ENCODE data around the gene CLMN. TPM values are rescaled to one million over a fixed set of nuclear protein-coding genes. Genes with fewer than 3 reads are reported as not detected.

CLMN gene
- total RNA-seq, result 2.1 TPM

GRCh38 chr14:95319312-95320077 lies at the start of gene CLMN:
TSS of gene CLMN (minus strand) at chr14:95319908. CDS start at chr14:95319792, 116 bp downstream.
- Histone ChIP-seq H3K9me3 (ENCODE audit: control insufficient read depth in 3 of 3, low read length in 3 of 3) (no peaks in the 10 kb centered on the region), H3K36me3 (ENCODE audit: control insufficient read depth in 3 of 3, insufficient read depth in 3 of 3, low read length in 3 of 3) (no peaks in the 10 kb centered on the region), H3K4me3 (ENCODE audit: low read length in 3 of 3) (peak within 1 kb of the TSS; percentile 59 to 78 (median 74)), H3K4me1 (ENCODE audit: control insufficient read depth in 3 of 3, insufficient read depth in 3 of 3, low read length in 3 of 3) (peaks cover 0 to 26% (median 22%) of the 10 kb centered on the region in 3 donors), H3K27me3 (ENCODE audit: control insufficient read depth in 3 of 3, insufficient read depth in 3 of 3, low read length in 3 of 3) (no peaks in the 10 kb centered on the region), H3K9ac (ENCODE audit: low read depth in 1 of 3, low read length in 3 of 3) (peak within 1 kb of the TSS; percentile 59 to 75 (median 65)), H3K27ac (ENCODE audit: low read depth, low read length) (peak within 1 kb of the TSS; percentile 51)

GRCh38 chr14:95365401-95365800 lies 45.7 kb upstream of the CLMN start:
- no peak overlapping the region for H3K9ac ChIP-seq (ENCODE audit: low read depth in 1 of 3, low read length in 3 of 3)
- no peaks in the 10 kb centered on the region for H3K9me3 ChIP-seq (ENCODE audit: control insufficient read depth in 3 of 3, low read length in 3 of 3)
- peaks cover 3 to 36% (median 22%) of the 10 kb centered on the region in 3 donors for H3K27me3 ChIP-seq (ENCODE audit: control insufficient read depth in 3 of 3, insufficient read depth in 3 of 3, low read length in 3 of 3)

GRCh38 chr14:95364481-95365209 lies 44.9 kb upstream of the CLMN start:
- Histone ChIP-seq H3K4me1 (ENCODE audit: control insufficient read depth in 3 of 3, insufficient read depth in 3 of 3, low read length in 3 of 3) (peaks cover 0 to 6% (median 3%) of the 10 kb centered on the region in 3 donors), H3K9me3 (ENCODE audit: control insufficient read depth in 3 of 3, low read length in 3 of 3) (no peaks in the 10 kb centered on the region), H3K27ac (ENCODE audit: low read depth, low read length) (no peak overlapping the region), H3K36me3 (ENCODE audit: control insufficient read depth in 3 of 3, insufficient read depth in 3 of 3, low read length in 3 of 3) (no peaks in the 10 kb centered on the region), H3K4me3 (ENCODE audit: low read length in 3 of 3) (no peak overlapping the region), H3K27me3 (ENCODE audit: control insufficient read depth in 3 of 3, insufficient read depth in 3 of 3, low read length in 3 of 3) (peaks cover 3 to 36% (median 22%) of the 10 kb centered on the region in 3 donors), H3K9ac (ENCODE audit: low read depth in 1 of 3, low read length in 3 of 3) (no peak overlapping the region)

More at GRCh38 chr14:95365401-95365800, 45.7 kb upstream of the CLMN start:
- Histone ChIP-seq H3K27ac (ENCODE audit: low read depth, low read length) (no peak overlapping the region), H3K4me1 (ENCODE audit: control insufficient read depth in 3 of 3, insufficient read depth in 3 of 3, low read length in 3 of 3) (peaks cover 0 to 6% (median 3%) of the 10 kb centered on the region in 3 donors), H3K36me3 (ENCODE audit: control insufficient read depth in 3 of 3, insufficient read depth in 3 of 3, low read length in 3 of 3) (no peaks in the 10 kb centered on the region), H3K4me3 (ENCODE audit: low read length in 3 of 3) (no peak overlapping the region)

- H3K27me3 ChIP-seq (ENCODE audit: control insufficient read depth in 3 of 3, insufficient read depth in 3 of 3, low read length in 3 of 3), result peaks cover 3 to 36% (median 22%) of the 10 kb centered on the region in 3 donors
- H3K27ac ChIP-seq (ENCODE audit: low read depth, low read length), result no peak overlapping the region
- peaks cover 0 to 6% (median 3%) of the 10 kb centered on the region in 3 donors for H3K4me1 ChIP-seq (ENCODE audit: control insufficient read depth in 3 of 3, insufficient read depth in 3 of 3, low read length in 3 of 3)
- H3K9me3 ChIP-seq (ENCODE audit: control insufficient read depth in 3 of 3, low read length in 3 of 3), result no peaks in the 10 kb centered on the region
- H3K4me3 ChIP-seq (ENCODE audit: low read length in 3 of 3), result no peak overlapping the region
- H3K36me3 ChIP-seq (ENCODE audit: control insufficient read depth in 3 of 3, insufficient read depth in 3 of 3, low read length in 3 of 3), result no peaks in the 10 kb centered on the region
- no peak overlapping the region for H3K9ac ChIP-seq (ENCODE audit: low read depth in 1 of 3, low read length in 3 of 3)
Measured at GRCh38 chr14:95363468-95363954, 43.8 kb upstream of the CLMN start.

GRCh38 chr14:95362138-95362494 lies 42.4 kb upstream of the CLMN start:
- H3K4me3 ChIP-seq (ENCODE audit: low read length in 3 of 3), result no peak overlapping the region
- peaks cover 0 to 6% (median 3%) of the 10 kb centered on the region in 3 donors for H3K4me1 ChIP-seq (ENCODE audit: control insufficient read depth in 3 of 3, insufficient read depth in 3 of 3, low read length in 3 of 3)
- no peaks in the 10 kb centered on the region for H3K36me3 ChIP-seq (ENCODE audit: control insufficient read depth in 3 of 3, insufficient read depth in 3 of 3, low read length in 3 of 3)
- H3K27me3 ChIP-seq (ENCODE audit: control insufficient read depth in 3 of 3, insufficient read depth in 3 of 3, low read length in 3 of 3), result peaks cover 3 to 36% (median 22%) of the 10 kb centered on the region in 3 donors
- no peak overlapping the region for H3K9ac ChIP-seq (ENCODE audit: low read depth in 1 of 3, low read length in 3 of 3)
- H3K27ac ChIP-seq (ENCODE audit: low read depth, low read length), result no peak overlapping the region
- H3K9me3 ChIP-seq (ENCODE audit: control insufficient read depth in 3 of 3, low read length in 3 of 3), result no peaks in the 10 kb centered on the region

- Histone ChIP-seq H3K27me3 (ENCODE audit: control insufficient read depth in 3 of 3, insufficient read depth in 3 of 3, low read length in 3 of 3) (peaks cover 3 to 36% (median 22%) of the 10 kb centered on the region in 3 donors), H3K27ac (ENCODE audit: low read depth, low read length) (no peak overlapping the region)
Measured at GRCh38 chr14:95361373-95362137, 41.8 kb upstream of the CLMN start.

GRCh38 chr14:95360828-95361227 lies 41.1 kb upstream of the CLMN start:
- Histone ChIP-seq H3K4me1 (ENCODE audit: control insufficient read depth in 3 of 3, insufficient read depth in 3 of 3, low read length in 3 of 3) (peaks cover 0 to 6% (median 3%) of the 10 kb centered on the region in 3 donors), H3K36me3 (ENCODE audit: control insufficient read depth in 3 of 3, insufficient read depth in 3 of 3, low read length in 3 of 3) (no peaks in the 10 kb centered on the region), H3K27me3 (ENCODE audit: control insufficient read depth in 3 of 3, insufficient read depth in 3 of 3, low read length in 3 of 3) (peaks cover 3 to 34% (median 22%) of the 10 kb centered on the region in 3 donors), H3K4me3 (ENCODE audit: low read length in 3 of 3) (no peak overlapping the region), H3K27ac (ENCODE audit: low read depth, low read length) (no peak overlapping the region), H3K9ac (ENCODE audit: low read depth in 1 of 3, low read length in 3 of 3) (no peak overlapping the region), H3K9me3 (ENCODE audit: control insufficient read depth in 3 of 3, low read length in 3 of 3) (no peaks in the 10 kb centered on the region)

More at GRCh38 chr14:95361373-95362137, 41.8 kb upstream of the CLMN start:
- H3K9ac ChIP-seq (ENCODE audit: low read depth in 1 of 3, low read length in 3 of 3), result no peak overlapping the region
- no peak overlapping the region for H3K4me3 ChIP-seq (ENCODE audit: low read length in 3 of 3)
- peaks cover 0 to 6% (median 3%) of the 10 kb centered on the region in 3 donors for H3K4me1 ChIP-seq (ENCODE audit: control insufficient read depth in 3 of 3, insufficient read depth in 3 of 3, low read length in 3 of 3)
- no peaks in the 10 kb centered on the region for H3K9me3 ChIP-seq (ENCODE audit: control insufficient read depth in 3 of 3, low read length in 3 of 3)
- H3K36me3 ChIP-seq (ENCODE audit: control insufficient read depth in 3 of 3, insufficient read depth in 3 of 3, low read length in 3 of 3), result no peaks in the 10 kb centered on the region

- H3K36me3 ChIP-seq (ENCODE audit: control insufficient read depth in 3 of 3, insufficient read depth in 3 of 3, low read length in 3 of 3), result no peaks in the 10 kb centered on the region
- H3K9me3 ChIP-seq (ENCODE audit: control insufficient read depth in 3 of 3, low read length in 3 of 3), result no peaks in the 10 kb centered on the region
- no peak overlapping the region for H3K9ac ChIP-seq (ENCODE audit: low read depth in 1 of 3, low read length in 3 of 3)
- H3K4me3 ChIP-seq (ENCODE audit: low read length in 3 of 3), result no peak overlapping the region
- peaks cover 3 to 33% (median 22%) of the 10 kb centered on the region in 3 donors for H3K27me3 ChIP-seq (ENCODE audit: control insufficient read depth in 3 of 3, insufficient read depth in 3 of 3, low read length in 3 of 3)
- H3K27ac ChIP-seq (ENCODE audit: low read depth, low read length), result no peak overlapping the region
- peaks cover 0 to 6% (median 3%) of the 10 kb centered on the region in 3 donors for H3K4me1 ChIP-seq (ENCODE audit: control insufficient read depth in 3 of 3, insufficient read depth in 3 of 3, low read length in 3 of 3)
Measured at GRCh38 chr14:95359994-95360826, 40.5 kb upstream of the CLMN start.

All from skeletal muscle tissue (tissue), 4 donors.